HG03108 (cell line): ENCODE results near the gene KMT2C.
A peak's percentile ranks its signal among the peaks of the same experiment; 100 is the strongest.
"Not testable (repeated sequence)": the region's sequence is repeated elsewhere in the genome, so short reads cannot be mapped to it uniquely, and the experiment has no call there.

Experiments used
- ATAC-seq: cut with Tn5 transposase; IDR thresholded peaks from one replicate; pipeline ENCODE4 v1.9.1; 2021; ENCODE audit warnings: moderate library complexity; ENCODE audit not compliant: unreplicated experiment

The KMT2C gene

GRCh38 chr7:152435384-152436110 is at the start of gene KMT2C:
Gene KMT2C (minus strand): TSS chr7:152436003. CDS start chr7:152435786, 217 bp downstream.
- ATAC-seq: peak; percentile 15

- no peak for ATAC-seq
These were observed 45.3 kb upstream of the KMT2C start for GRCh38 chr7:152481082-152481481.

GRCh38 chr7:152480664-152481063 is 44.9 kb upstream of the KMT2C start:
- ATAC-seq: no peak

- ATAC-seq: no peak
These were observed 43.8 kb upstream of the KMT2C start for GRCh38 chr7:152479595-152479994.

- no peak for ATAC-seq
These were observed 42.3 kb upstream of the KMT2C start for GRCh38 chr7:152478140-152478539.

GRCh38 chr7:152477079-152477478 is 41.3 kb upstream of the KMT2C start:
- ATAC-seq: no peak

- ATAC-seq: no peak
These were observed 40.7 kb upstream of the KMT2C start for GRCh38 chr7:152476551-152476950.

GRCh38 chr7:152471023-152471620 is 35.3 kb upstream of the KMT2C start:
- ATAC-seq: not testable (repeated sequence)

- not testable (repeated sequence) for ATAC-seq
These were observed 34.6 kb upstream of the KMT2C start for GRCh38 chr7:152470251-152471022.

- not testable (repeated sequence) for ATAC-seq
These were observed 33.8 kb upstream of the KMT2C start for GRCh38 chr7:152469576-152469975.

GRCh38 chr7:152467225-152467624 is 31.4 kb upstream of the KMT2C start:
- ATAC-seq: no peak

- ATAC-seq: no peak
These were observed 29.2 kb upstream of the KMT2C start for GRCh38 chr7:152465119-152465387.

- ATAC-seq: peak; percentile 27
These were observed 28.7 kb upstream of the KMT2C start for GRCh38 chr7:152464312-152465118.

- ATAC-seq: peak; percentile 91
These were observed 28.0 kb upstream of the KMT2C start for GRCh38 chr7:152463709-152464311.

- ATAC-seq: peak; percentile 10
These were observed 27.3 kb upstream of the KMT2C start for GRCh38 chr7:152462995-152463708.

GRCh38 chr7:152459724-152460251 is 24.0 kb upstream of the KMT2C start:
- ATAC-seq: no peak

GRCh38 chr7:152451356-152451755 is 15.6 kb upstream of the KMT2C start:
- ATAC-seq: no peak

GRCh38 chr7:152445386-152446008 is 9.7 kb upstream of the KMT2C start:
- ATAC-seq: not testable (repeated sequence)

GRCh38 chr7:152443586-152443985 is 7.8 kb upstream of the KMT2C start:
- no peak for ATAC-seq
